GM13976 (cell line): Measurements from ENCODE around the gene C1QTNF9.

Experiments used
- DNase-seq: peaks from one replicate; pipeline ENCODE4 v3.0.0; 2012; ENCODE audit warnings: low spot score
- in situ Hi-C: fragments of 300-500 bp; cut with MboI; formaldehyde crosslinking; loops from one replicate; pipeline ENCODE4 v1.12.0; 2022; ENCODE audit warnings: low sequenced_read_pairs, mixed read lengths, inconsistent platforms; ENCODE audit not compliant: unreplicated experiment
- TF ChIP-seq, protein P1 (sequence below): IDR thresholded peaks from 2 replicates; pipeline ENCODE4 v1.5.1; 2012; ENCODE audit warnings: borderline replicate concordance, mild to moderate bottlenecking; ENCODE audit not compliant: insufficient read depth; ENCODE audit errors: extremely low read depth, missing control alignments, control extremely low read depth

The C1QTNF9 gene

DNA sequence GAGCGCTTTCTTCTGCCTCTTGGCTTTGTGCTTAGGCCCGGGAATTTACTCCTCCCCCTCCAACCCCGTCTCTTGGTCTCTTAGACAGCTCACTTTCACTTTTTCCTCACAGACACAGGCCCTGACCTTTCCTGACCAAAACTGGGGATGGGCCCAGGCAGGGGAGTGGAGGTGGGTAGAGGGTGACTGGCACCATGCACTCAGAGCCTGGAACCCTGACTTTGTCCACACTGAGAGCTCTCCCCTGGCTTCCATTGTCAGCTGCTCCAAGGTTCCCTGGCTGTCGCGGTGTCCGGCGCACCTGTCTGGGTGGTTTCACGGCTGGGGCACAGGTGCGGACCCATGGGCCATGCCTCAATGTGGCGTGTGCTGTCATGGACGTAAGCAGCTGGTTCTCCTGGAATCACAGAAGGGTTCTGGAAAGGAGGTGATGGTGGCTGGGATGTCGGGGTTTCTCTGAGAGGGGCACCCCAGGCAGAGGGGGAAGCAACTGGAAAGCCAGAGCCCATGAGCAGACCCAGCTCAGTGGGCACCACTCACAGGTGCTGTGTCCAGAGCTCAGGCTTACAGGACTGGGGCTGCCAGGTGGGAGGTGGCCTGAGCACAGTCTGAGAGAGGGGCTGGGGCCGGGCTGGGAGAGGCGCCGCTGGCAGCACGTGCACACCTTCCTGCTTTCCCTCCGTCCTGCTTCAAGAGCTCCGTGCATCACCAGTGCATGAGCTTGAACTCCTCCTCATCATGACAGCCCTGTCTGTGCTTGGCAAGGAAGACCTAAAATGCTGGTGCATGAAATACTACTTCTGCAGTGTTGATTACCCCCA is 28.0 kb upstream of the C1QTNF9 start:
- DNase-seq, result no peak
- TF ChIP-seq, protein P1, sequence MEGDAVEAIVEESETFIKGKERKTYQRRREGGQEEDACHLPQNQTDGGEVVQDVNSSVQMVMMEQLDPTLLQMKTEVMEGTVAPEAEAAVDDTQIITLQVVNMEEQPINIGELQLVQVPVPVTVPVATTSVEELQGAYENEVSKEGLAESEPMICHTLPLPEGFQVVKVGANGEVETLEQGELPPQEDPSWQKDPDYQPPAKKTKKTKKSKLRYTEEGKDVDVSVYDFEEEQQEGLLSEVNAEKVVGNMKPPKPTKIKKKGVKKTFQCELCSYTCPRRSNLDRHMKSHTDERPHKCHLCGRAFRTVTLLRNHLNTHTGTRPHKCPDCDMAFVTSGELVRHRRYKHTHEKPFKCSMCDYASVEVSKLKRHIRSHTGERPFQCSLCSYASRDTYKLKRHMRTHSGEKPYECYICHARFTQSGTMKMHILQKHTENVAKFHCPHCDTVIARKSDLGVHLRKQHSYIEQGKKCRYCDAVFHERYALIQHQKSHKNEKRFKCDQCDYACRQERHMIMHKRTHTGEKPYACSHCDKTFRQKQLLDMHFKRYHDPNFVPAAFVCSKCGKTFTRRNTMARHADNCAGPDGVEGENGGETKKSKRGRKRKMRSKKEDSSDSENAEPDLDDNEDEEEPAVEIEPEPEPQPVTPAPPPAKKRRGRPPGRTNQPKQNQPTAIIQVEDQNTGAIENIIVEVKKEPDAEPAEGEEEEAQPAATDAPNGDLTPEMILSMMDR, result no peak
- in situ Hi-C loops, result no loop called here

DNA sequence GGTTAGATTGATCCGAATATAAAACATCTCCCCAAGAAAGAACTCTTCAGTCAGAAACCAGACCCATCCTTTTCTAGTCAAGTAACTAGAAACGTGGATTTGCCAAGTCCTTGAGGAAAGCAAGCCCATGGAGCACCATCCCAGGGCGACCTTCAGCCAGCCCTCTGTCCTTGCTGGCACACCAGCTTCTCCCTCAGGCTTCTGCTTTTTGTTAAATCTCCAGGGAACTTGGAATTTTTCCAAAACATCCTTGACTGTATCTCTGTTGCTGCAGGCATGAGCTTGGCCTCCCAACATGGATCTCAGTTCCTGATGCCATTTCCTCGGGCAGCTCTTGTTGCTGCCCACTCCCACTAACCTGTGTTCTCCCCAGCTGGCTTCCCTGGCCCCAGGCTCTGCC is 27.1 kb upstream of the C1QTNF9 start:
- no peak for DNase-seq
- in situ Hi-C loops, result no loop called here
- TF ChIP-seq, protein P1, result no peak

DNA sequence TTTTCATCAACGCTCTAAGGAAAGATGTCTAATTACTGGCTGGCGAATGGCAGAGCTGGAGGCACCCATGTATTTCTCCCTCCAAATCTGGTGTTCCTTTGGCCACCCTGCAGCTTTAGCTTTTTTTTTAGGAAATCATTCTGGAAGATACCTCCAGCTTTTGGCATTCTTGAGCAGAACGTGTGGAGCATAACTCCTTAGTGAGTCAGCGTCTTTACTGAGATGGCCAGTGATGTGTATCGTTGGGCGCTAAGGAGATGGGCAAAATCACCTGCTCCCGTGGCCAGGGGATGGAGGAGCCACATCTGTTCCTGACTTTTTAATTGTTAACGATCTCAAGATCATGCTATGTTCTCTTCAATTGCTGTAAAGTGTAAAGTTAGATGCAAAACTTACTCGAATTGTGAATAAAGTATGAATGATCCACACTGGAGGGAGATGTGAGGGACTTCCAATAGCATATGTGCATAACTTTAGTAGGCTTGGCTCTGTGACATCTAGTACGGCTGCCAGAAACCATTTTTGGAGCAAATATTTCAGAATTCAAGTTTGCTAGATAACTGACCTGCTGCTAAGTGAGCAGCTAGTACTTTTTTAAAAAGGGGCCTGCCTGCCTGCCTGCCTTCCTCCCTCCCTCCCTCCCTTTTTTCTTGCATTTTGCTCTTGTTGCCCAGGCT is 24.4 kb upstream of the C1QTNF9 start:
- in situ Hi-C loops, result no loop called here
- DNase-seq, result no peak
- TF ChIP-seq, protein P1, result no peak

DNA sequence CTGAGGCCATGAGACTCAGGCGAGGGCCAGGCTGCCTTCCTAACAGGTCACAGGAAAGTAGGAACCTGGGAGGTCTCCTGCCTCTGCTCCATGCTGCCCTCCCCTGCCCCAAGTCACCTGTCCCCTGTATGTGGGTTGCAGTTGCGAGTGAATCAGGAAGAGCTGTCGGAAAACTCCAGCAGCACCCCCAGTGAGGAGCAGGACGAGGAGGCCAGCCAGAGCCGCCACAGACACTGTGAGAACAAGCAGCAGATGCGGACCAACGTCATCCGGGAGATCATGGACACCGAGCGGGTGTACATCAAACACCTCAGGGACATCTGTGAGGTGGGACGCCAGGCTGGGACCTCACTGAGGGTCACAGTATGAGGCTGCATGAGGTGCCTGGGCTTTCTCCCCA is 22.8 kb upstream of the C1QTNF9 start:
- in situ Hi-C loops, result no loop called here
- TF ChIP-seq, protein P1, result no peak
- no peak for DNase-seq

DNA sequence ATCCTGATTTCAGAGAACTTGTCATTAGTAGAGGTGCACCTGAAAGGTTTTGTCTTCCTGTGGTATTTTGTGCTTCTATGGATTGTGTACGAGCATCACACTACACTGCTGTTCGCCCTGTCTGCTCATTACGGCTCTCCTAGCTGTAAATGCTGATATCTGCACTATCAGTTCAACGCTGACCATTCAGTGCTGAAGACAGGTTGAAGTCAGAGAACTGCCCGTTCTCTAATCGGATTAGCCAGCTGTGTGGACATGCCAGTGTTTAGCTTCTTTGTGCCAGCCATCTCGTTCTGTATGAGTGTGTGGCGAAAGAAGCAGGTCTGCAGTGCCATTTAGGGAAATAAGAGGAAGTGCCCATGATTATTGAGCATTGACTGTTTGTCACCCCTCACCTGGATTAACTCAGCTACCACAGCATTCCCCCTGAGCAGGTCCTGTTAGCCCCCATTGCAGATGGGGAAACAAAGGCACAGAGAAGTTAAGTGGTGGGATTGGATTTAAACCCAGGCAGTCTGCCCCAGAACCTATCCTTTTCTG is 21.6 kb upstream of the C1QTNF9 start:
- in situ Hi-C loops, result no loop called here
- no peak for DNase-seq
- TF ChIP-seq, protein P1, result no peak

DNA sequence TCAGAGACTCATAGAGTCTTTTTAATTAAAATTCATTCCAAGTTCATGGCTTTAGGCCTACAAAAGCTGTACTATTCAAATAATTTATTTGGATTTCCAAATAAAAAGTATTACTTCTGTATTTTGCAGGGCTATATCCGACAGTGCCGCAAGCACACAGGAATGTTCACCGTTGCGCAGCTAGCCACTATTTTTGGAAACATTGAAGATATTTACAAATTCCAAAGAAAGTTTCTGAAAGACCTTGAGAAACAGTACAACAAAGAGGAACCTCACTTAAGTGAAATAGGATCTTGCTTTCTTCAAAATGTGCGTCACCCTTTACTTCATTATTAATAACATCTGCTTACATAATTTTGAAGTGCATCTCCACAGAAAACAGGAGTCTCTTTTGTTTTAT is 20.5 kb upstream of the C1QTNF9 start:
- DNase-seq, result no peak
- in situ Hi-C loops, result no loop called here

More for the DNA sequence above, 20.5 kb upstream of the C1QTNF9 start:
- TF ChIP-seq, protein P1, result no peak
